ENCODE results near the gene SLC9B1. TPM values are rescaled to one million over a fixed set of nuclear protein-coding genes. Genes with fewer than 3 reads are reported as not detected.
"Not testable (repeated sequence)": the region's sequence is repeated elsewhere in the genome, so short reads cannot be mapped to it uniquely, and the experiment has no call there.

The SLC9B1 gene
- polyA plus RNA-seq, 1 experiment, result 0.07 TPM

DNA sequence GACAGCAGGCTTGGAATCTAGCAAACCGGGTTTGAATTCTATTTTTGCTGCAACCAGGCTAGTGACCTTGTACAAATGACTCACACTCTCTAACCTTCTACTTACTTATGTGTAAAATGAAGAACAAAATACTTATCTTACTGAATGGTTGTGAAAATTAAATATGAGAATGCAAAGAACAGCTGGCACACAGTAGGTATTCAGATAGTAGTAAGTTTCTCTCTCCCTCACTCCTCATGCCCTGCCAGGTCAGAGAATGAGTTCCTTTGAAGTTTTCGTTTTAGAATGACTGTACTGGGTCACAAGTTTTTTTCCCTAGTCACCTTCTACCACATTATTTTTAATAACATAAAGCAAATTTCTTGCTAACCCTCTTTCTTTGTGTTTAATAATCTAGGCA is 117.7 kb downstream of the SLC9B1 start:
- Histone ChIP-seq H3K4me3 (ENCODE audit: low read depth, low read length) (no peak overlapping the region), H3K36me3 (ENCODE audit: control insufficient read depth, insufficient read depth, low read length) (no peaks in the 10 kb centered on the region), H3K27me3 (ENCODE audit: control insufficient read depth, insufficient read depth, low read length) (no peaks in the 10 kb centered on the region)
- TF ChIP-seq, protein P1, sequence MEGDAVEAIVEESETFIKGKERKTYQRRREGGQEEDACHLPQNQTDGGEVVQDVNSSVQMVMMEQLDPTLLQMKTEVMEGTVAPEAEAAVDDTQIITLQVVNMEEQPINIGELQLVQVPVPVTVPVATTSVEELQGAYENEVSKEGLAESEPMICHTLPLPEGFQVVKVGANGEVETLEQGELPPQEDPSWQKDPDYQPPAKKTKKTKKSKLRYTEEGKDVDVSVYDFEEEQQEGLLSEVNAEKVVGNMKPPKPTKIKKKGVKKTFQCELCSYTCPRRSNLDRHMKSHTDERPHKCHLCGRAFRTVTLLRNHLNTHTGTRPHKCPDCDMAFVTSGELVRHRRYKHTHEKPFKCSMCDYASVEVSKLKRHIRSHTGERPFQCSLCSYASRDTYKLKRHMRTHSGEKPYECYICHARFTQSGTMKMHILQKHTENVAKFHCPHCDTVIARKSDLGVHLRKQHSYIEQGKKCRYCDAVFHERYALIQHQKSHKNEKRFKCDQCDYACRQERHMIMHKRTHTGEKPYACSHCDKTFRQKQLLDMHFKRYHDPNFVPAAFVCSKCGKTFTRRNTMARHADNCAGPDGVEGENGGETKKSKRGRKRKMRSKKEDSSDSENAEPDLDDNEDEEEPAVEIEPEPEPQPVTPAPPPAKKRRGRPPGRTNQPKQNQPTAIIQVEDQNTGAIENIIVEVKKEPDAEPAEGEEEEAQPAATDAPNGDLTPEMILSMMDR (IDR thresholded peaks at IDR 0.05; ENCODE audit: insufficient read depth, low read depth, low read length), result no peak
- ChIA-PET CTCF (no interaction called here), POLR2A (no interaction called here)
- no peak for DNase-seq (ENCODE audit: low read depth)

- H3K27me3 ChIP-seq (ENCODE audit: control insufficient read depth, insufficient read depth, low read length); POLR2A ChIA-PET; H3K4me3 ChIP-seq (ENCODE audit: low read depth, low read length); DNase-seq (ENCODE audit: low read depth); H3K36me3 ChIP-seq (ENCODE audit: control insufficient read depth, insufficient read depth, low read length); CTCF ChIA-PET: not testable (repeated sequence)
Observed at GRCh38 chr4:102897610-102898009, 121.9 kb downstream of the SLC9B1 start.

DNA sequence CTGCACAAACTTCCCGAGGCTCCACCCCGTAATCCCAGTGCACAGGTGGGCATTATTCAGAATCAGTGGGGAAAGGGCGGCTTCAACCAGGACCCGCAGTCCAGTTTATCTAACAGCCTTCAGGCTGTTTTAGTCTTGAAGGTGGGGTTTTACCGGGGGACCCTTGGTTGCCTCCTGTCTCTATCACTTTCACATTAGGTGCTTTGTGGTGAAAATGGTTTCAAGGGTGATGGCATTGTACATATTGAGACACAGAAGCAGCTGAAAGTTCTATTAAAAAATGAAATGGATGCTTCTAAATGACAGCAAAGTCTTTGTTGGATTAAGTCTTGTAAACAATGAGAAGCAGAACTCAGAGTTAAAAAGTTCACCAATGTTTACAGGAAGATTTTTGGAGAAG is 123.0 kb downstream of the SLC9B1 start:
- DNase-seq (ENCODE audit: low read depth); H3K4me3 ChIP-seq (ENCODE audit: low read depth, low read length); H3K36me3 ChIP-seq (ENCODE audit: control insufficient read depth, insufficient read depth, low read length); CTCF ChIA-PET; H3K27me3 ChIP-seq (ENCODE audit: control insufficient read depth, insufficient read depth, low read length); POLR2A ChIA-PET: not testable (repeated sequence)

- H3K4me3 ChIP-seq (ENCODE audit: low read depth, low read length); DNase-seq (ENCODE audit: low read depth); CTCF ChIA-PET; H3K27me3 ChIP-seq (ENCODE audit: control insufficient read depth, insufficient read depth, low read length); H3K36me3 ChIP-seq (ENCODE audit: control insufficient read depth, insufficient read depth, low read length); POLR2A ChIA-PET: not testable (repeated sequence)
Observed at GRCh38 chr4:102889866-102890265, 129.6 kb downstream of the SLC9B1 start.

GRCh38 chr4:102888570-102888969 is 130.9 kb downstream of the SLC9B1 start:
- DNase-seq (ENCODE audit: low read depth); H3K36me3 ChIP-seq (ENCODE audit: control insufficient read depth, insufficient read depth, low read length); CTCF ChIA-PET; H3K4me3 ChIP-seq (ENCODE audit: low read depth, low read length); H3K27me3 ChIP-seq (ENCODE audit: control insufficient read depth, insufficient read depth, low read length); POLR2A ChIA-PET: not testable (repeated sequence)

DNA sequence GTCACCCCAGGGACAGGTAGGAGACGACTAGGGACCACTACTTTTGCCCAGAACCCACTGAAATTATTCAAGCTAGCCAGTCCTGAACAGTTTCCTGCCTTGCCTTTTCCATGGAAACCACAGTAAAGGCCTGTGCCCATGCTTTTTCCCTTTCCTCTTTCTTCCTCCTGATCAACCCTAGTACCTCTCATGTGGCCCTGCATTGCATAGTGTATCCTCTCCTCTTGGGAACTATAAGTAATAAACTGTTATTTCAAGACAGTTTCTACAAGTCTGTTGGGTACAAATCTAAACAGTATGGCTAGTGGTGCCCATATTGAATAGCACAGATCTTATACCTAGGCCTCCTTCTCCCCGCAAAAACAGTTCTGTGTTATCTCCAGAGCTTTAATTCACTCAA is 136.2 kb downstream of the SLC9B1 start:
- POLR2A ChIA-PET, result no interaction called here
- CTCF ChIA-PET, result interaction anchor here (0.6 kb wide), 1 partner anchor 71 kb away, joined by 3 read pairs; no protein-coding TSS in a partner anchor

GRCh38 chr4:102881343-102881742 is 138.2 kb downstream of the SLC9B1 start:
- TF ChIP-seq, protein P1 (IDR thresholded peaks at IDR 0.05; ENCODE audit: insufficient read depth, low read depth, low read length), result no peak
- Histone ChIP-seq H3K27me3 (ENCODE audit: control insufficient read depth, insufficient read depth, low read length) (no peaks in the 10 kb centered on the region), H3K36me3 (ENCODE audit: control insufficient read depth, insufficient read depth, low read length) (no peaks in the 10 kb centered on the region), H3K4me3 (ENCODE audit: low read depth, low read length) (no peak overlapping the region)
- no peak for DNase-seq (ENCODE audit: low read depth)
- CTCF ChIA-PET, result interaction anchor here (1.2 kb wide), 1 partner anchor 9 kb away, joined by 6 read pairs; no protein-coding TSS in a partner anchor
- POLR2A ChIA-PET, result no interaction called here

More for the DNA sequence above, 136.2 kb downstream of the SLC9B1 start:
- no peaks in the 10 kb centered on the region for H3K36me3 ChIP-seq (ENCODE audit: control insufficient read depth, insufficient read depth, low read length)
- DNase-seq (ENCODE audit: low read depth), result no peak
- TF ChIP-seq, protein P1 (IDR thresholded peaks at IDR 0.05; ENCODE audit: insufficient read depth, low read depth, low read length), result no peak
- no peaks in the 10 kb centered on the region for H3K27me3 ChIP-seq (ENCODE audit: control insufficient read depth, insufficient read depth, low read length)
- no peak overlapping the region for H3K4me3 ChIP-seq (ENCODE audit: low read depth, low read length)
